K562 (cell line): ENCODE measurements around the gene ITPR1. TPM values are rescaled to one million over a fixed set of nuclear protein-coding genes. Genes with fewer than 3 reads are reported as not detected.

Experiments used
- ATAC-seq: fragments of 200-7000 bp; cut with Tn5 transposase; 3 replicates; pipeline ENCODE4 v1.9.1; 2020; ENCODE audit warnings: moderate library complexity
- BruUV-seq: library from RNA; stranded (reverse); fragments of 400-500 nt; replicated peaks from 2 replicates; lab custom pipeline; 2021; lab: Mats Ljungman, UMichigan
- CTCF ChIA-PET: fragments of 300-600 bp; formaldehyde crosslinking; extraction: SDS; loops from one replicate; lab custom pipeline; 2021; ENCODE audit warnings: low intra/inter-chr PET ratio; lab: Yijun Ruan, JAX
- POLR2A ChIA-PET: fragments of 300-600, 350-650 bp; sonication (Branson Sonifier 250); formaldehyde crosslinking; extraction: SDS; loops from one replicate; lab custom pipeline; 2021; ENCODE audit warnings: antibody characterized with exemption, inconsistent platforms; lab: Yijun Ruan, JAX
- DNase-seq, 4 experiments: peaks; one replicate each; pipeline versions ENCODE4 v3.0.0 to v3.0.0-alpha.2; 2011 to 2018; ENCODE audit warnings: low spot score in 3 of 4, mixed read lengths in 3 of 4; ENCODE audit errors: extremely low read depth in 1 of 4
- FAIRE-seq: peaks from 2 replicates; lab custom pipeline; 2011; peaks lifted over from hg19 to GRCh38; lab: Jason Lieb, UNC
- H2AFZ ChIP-seq: 2 replicates; pipeline ENCODE4 v1.6.0; 2011; ENCODE audit warnings: low read depth, low read length, control low read depth, inconsistent platforms
- H3K27ac ChIP-seq: fragments of 200-600 bp; 3 replicates; pipeline ENCODE4 v1.8.0; 2011; ENCODE audit warnings: low read depth, mild to moderate bottlenecking, control low read depth, inconsistent platforms, low read length, moderate library complexity, mixed read lengths; ENCODE audit errors: extremely low read depth
- H3K27me3 ChIP-seq, 2 experiments: fragments of 300-600 bp in 1 of 2; 2 replicates in 1 of 2; 3 replicates in 1 of 2; pipeline versions ENCODE4 v1.6.0 to v1.8.0; 2011; ENCODE audit warnings: inconsistent platforms in 2 of 2, low read length in 2 of 2, mild to moderate bottlenecking in 1 of 2, mixed read lengths in 1 of 2, moderate library complexity in 1 of 2; ENCODE audit not compliant: control insufficient read depth in 2 of 2, insufficient read depth in 2 of 2
- H3K36me3 ChIP-seq: fragments of 300-600 bp; 3 replicates; pipeline ENCODE4 v1.8.0; 2011; ENCODE audit warnings: mild to moderate bottlenecking, low read length, inconsistent platforms; ENCODE audit not compliant: control insufficient read depth, insufficient read depth
- H3K4me1 ChIP-seq, 2 experiments: fragments of 200-600 bp in 1 of 2; replicated peaks in 1 of 2; 2 replicates in 1 of 2; 3 replicates in 1 of 2; pipeline versions ENCODE4 v1.5.1 to v1.8.0; 2011; ENCODE audit warnings: inconsistent platforms in 2 of 2, low read length in 2 of 2, mild to moderate bottlenecking in 1 of 2, mixed read lengths in 1 of 2, moderate library complexity in 1 of 2; ENCODE audit not compliant: control insufficient read depth in 2 of 2, insufficient read depth in 2 of 2
- H3K4me2 ChIP-seq: 2 replicates; pipeline ENCODE4 v1.6.1; 2011; ENCODE audit warnings: low read length, control low read depth, inconsistent platforms, mixed read lengths; ENCODE audit not compliant: insufficient read depth
- H3K4me3 ChIP-seq: fragments of 200-600 bp; sonication (generic), shearing (Covaris generic); 2 replicates; pipeline ENCODE4 v1.5.1; 2016; ENCODE audit warnings: control low read depth, inconsistent platforms
- H3K79me2 ChIP-seq: fragments of 200-600 bp; 3 replicates; pipeline ENCODE4 v1.8.0; 2011; ENCODE audit warnings: low read length, inconsistent platforms; ENCODE audit not compliant: control insufficient read depth, insufficient read depth
- H3K9ac ChIP-seq, 2 experiments: 2 replicates each; pipeline versions ENCODE4 v1.6.0 to v1.6.1; 2011; ENCODE audit warnings: low read depth in 2 of 2, low read length in 2 of 2, control low read depth in 1 of 2, inconsistent platforms in 1 of 2, mild to moderate bottlenecking in 1 of 2, mixed read lengths in 1 of 2; ENCODE audit not compliant: insufficient read depth in 1 of 2
- H3K9me1 ChIP-seq: one replicate; pipeline ENCODE4 v1.6.0; 2011; ENCODE audit warnings: inconsistent platforms, mild to moderate bottlenecking, low read length, moderate library complexity; ENCODE audit not compliant: control insufficient read depth, insufficient read depth
- H3K9me3 ChIP-seq: replicated peaks from 2 replicates; pipeline ENCODE4 v1.5.1; 2011; ENCODE audit warnings: low read depth, low read length, inconsistent platforms; ENCODE audit not compliant: control insufficient read depth, insufficient read depth
- H4K20me1 ChIP-seq: replicated peaks from 2 replicates; pipeline ENCODE4 v1.6.1; 2011; ENCODE audit warnings: low read length, inconsistent platforms, mixed read lengths; ENCODE audit not compliant: control insufficient read depth, insufficient read depth
- C11orf30 ChIP-seq: fragments of 450-650 bp; IDR thresholded peaks from 2 replicates; pipeline ENCODE4 v1.6.1; 2016; ENCODE audit warnings: low read depth, mild to moderate bottlenecking
- HLTF ChIP-seq: fragments of 450-650 bp; IDR thresholded peaks from 2 replicates; pipeline ENCODE4 v1.6.1; 2016
- MAFG ChIP-seq: fragments of 450-650 bp; conservative IDR thresholded peaks from 2 replicates; pipeline ENCODE4 v1.6.1; 2016; ENCODE audit warnings: missing genetic modification characterization, missing compliant biosample characterization
- TBP ChIP-seq: optimal IDR thresholded peaks from 2 replicates; pipeline ENCODE3; 2011; ENCODE audit warnings: low read depth, low read length, improper control_type of control experiment
- TRIM24 ChIP-seq, 2 experiments: fragments of 450-650 bp; IDR thresholded peaks; 2 replicates each; pipeline ENCODE4 v1.6.1; 2016
- ZNF512 ChIP-seq: IDR thresholded peaks from 2 replicates; pipeline ENCODE4 v1.6.1; 2016; ENCODE audit warnings: missing genetic modification characterization, missing compliant biosample characterization
- ZNF695 ChIP-seq: fragments of 450-650 bp; formaldehyde crosslinking; IDR thresholded peaks from 2 replicates; pipeline ENCODE4 v1.4.0; 2020; ENCODE audit warnings: mild to moderate bottlenecking, moderate library complexity
- WGBS: fragments of 100-300 bp; shearing (Covaris generic); methylation state at CpG from one replicate; pipeline ENCODE4 v1.1.6; 2016; ENCODE audit warnings: low coverage, mixed read lengths; ENCODE audit not compliant: insufficient coverage; ENCODE audit errors: missing lambda C conversion rate; 5-methylcytosine and 5-hydroxymethylcytosine counted together
- in situ Hi-C: fragments of 300-500 bp; cut with MboI; formaldehyde crosslinking; loops from 4 replicates; pipeline ENCODE4 v1.15.0; 2018; ENCODE audit warnings: inconsistent platforms, mixed read lengths
- intact Hi-C: fragments of 100-400 bp; cut with micrococcal nuclease; formaldehyde crosslinking; loops from 2 replicates; pipeline ENCODE4 v1.14.2; 2022
- polyA plus RNA-seq, 8 experiments: library from polyadenylated mRNA; depleted of rRNA in 4 of 8; stranded (reverse) in 5 of 8; unstranded in 3 of 8; fragments of >200 nt; fragmentation: Nextera tagmentation in 2 of 8; fragmentation: Illumina TruSeq in 1 of 8; extraction: Ambion mirVana in 2 of 8; extraction: Trizol in 1 of 8; gene quantifications; 2 replicates each; pipeline versions ENCODE4 v1.2.1 to v1.2.3, GENCODE V29; 2011 to 2014; ENCODE audit warnings: inconsistent platforms in 1 of 8, missing spikeins in 1 of 8
- total RNA-seq, 7 experiments: library from RNA; depleted of rRNA in 6 of 7; stranded (reverse); fragments of >200 nt in 6 of 7; fragmentation: Illumina TruSeq in 2 of 7; extraction: Trizol in 2 of 7; gene quantifications; 2 replicates each; pipeline versions ENCODE4 v1.2.1 to v1.2.3, GENCODE V29; 2011 to 2021; ENCODE audit warnings: low replicate concordance in 1 of 7
- TF ChIP-seq, protein P1 (sequence below): fragments of 250-450 bp; sonication (Bioruptor Pico); IDR thresholded peaks from 2 replicates; pipeline ENCODE4 v1.5.0; 2021; ENCODE audit warnings: mild to moderate bottlenecking, borderline replicate concordance

The ITPR1 gene
- total and polyA plus RNA-seq, 9 of the 15 experiments (the other 6 are each of a cell fraction or from before 2014, with no cell fraction given): 22.4 to 40.0 (median 27.4) TPM

GRCh38 chr3:4471907-4472306 is 21.2 kb upstream of the ITPR1 start (continued):
- TF ChIP-seq MAFG (tag) (peak; percentile 45; the same call in 1 of the 2 replicates), ZNF695 (CRISPR knock-in tag) (no peak), C11orf30 (peak; percentile 66)
- TF ChIP-seq, protein P1, sequence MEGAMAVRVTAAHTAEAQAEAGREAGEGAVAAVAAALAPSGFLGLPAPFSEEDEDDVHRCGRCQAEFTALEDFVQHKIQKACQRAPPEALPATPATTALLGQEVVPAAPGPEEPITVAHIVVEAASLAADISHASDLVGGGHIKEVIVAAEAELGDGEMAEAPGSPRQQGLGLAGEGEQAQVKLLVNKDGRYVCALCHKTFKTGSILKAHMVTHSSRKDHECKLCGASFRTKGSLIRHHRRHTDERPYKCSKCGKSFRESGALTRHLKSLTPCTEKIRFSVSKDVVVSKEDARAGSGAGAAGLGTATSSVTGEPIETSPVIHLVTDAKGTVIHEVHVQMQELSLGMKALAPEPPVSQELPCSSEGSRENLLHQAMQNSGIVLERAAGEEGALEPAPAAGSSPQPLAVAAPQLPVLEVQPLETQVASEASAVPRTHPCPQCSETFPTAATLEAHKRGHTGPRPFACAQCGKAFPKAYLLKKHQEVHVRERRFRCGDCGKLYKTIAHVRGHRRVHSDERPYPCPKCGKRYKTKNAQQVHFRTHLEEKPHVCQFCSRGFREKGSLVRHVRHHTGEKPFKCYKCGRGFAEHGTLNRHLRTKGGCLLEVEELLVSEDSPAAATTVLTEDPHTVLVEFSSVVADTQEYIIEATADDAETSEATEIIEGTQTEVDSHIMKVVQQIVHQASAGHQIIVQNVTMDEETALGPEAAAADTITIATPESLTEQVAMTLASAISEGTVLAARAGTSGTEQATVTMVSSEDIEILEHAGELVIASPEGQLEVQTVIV (CRISPR knock-in tag): no peak

GRCh38 chr3:4472312-4472711 is 20.8 kb upstream of the ITPR1 start:
- Histone ChIP-seq H3K4me2 (no peak overlapping the region), H3K36me3 (no peaks in the 10 kb centered on the region), H3K4me1 (peaks cover 11 to 15% of the 10 kb centered on the region in 2 experiments), H3K9ac (no peak overlapping the region), H3K79me2 (no peaks in the 10 kb centered on the region), H3K27me3 (no peaks in the 10 kb centered on the region), H3K4me3 (no peak overlapping the region), H3K27ac (no peak overlapping the region), H3K9me1 (no peaks in the 10 kb centered on the region), H2AFZ (no peak overlapping the region), H3K9me3 (no peaks in the 10 kb centered on the region), H4K20me1 (no peaks in the 10 kb centered on the region)
- DNase-seq (no peak), ATAC-seq (no peak), FAIRE-seq (no peak)
- TF ChIP-seq TRIM24 (IDR thresholded peaks at IDR 0.05): 0 out of 4 replicates have a peak, but pooled peaks of 1 of the 2 experiments have one; percentile 6
- TF ChIP-seq TBP: no peak
- TF ChIP-seq ZNF512 (tag): peak; percentile 91
- TF ChIP-seq HLTF: peak; percentile 32; the same call in 1 of the 2 replicates
- WGBS: 50% methylated on average over 2 of the region's 2 CpGs
- in situ Hi-C loops: no loop called here
- intact Hi-C loops: no loop called here
- ChIA-PET CTCF (no interaction called here), POLR2A (interaction anchor here (0.8 to 5.9 kb wide), 3 partner anchors 12 to 21 kb away, joined by 3 to 49 read pairs (median 3); partner anchors contain the start of gene ITPR1)
- no TSS peak for BruUV-seq
